ENCODE data around the gene LPP.

DNA sequence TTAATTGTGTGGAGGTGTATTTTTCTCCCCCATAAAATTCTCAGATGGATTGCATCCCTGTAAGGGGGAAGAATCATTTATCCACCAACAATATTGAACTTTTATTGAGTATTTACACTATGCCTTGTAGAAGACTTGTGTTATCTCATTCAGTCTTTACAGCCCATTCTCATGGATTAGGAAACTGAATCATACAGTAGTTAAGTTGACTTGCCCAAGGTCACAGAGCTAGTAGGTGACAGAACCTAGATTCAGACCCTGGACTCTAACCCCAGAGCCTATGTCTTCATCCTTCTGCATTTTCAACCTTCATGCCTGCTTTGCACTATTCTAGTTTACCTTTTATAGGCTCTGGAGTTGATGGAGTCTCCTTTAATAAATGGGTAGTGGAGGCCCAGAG lies 226.8 kb downstream of the LPP start:
- TF ChIP-seq, protein P1, sequence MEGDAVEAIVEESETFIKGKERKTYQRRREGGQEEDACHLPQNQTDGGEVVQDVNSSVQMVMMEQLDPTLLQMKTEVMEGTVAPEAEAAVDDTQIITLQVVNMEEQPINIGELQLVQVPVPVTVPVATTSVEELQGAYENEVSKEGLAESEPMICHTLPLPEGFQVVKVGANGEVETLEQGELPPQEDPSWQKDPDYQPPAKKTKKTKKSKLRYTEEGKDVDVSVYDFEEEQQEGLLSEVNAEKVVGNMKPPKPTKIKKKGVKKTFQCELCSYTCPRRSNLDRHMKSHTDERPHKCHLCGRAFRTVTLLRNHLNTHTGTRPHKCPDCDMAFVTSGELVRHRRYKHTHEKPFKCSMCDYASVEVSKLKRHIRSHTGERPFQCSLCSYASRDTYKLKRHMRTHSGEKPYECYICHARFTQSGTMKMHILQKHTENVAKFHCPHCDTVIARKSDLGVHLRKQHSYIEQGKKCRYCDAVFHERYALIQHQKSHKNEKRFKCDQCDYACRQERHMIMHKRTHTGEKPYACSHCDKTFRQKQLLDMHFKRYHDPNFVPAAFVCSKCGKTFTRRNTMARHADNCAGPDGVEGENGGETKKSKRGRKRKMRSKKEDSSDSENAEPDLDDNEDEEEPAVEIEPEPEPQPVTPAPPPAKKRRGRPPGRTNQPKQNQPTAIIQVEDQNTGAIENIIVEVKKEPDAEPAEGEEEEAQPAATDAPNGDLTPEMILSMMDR (IDR thresholded peaks at IDR 0.05): no peak
- no peak for TF ChIP-seq POLR2A (IDR thresholded peaks at IDR 0.05)

All from Peyer's patch (tissue), 4 donors.